ENCODE measurements around the gene NFASC.

DNA sequence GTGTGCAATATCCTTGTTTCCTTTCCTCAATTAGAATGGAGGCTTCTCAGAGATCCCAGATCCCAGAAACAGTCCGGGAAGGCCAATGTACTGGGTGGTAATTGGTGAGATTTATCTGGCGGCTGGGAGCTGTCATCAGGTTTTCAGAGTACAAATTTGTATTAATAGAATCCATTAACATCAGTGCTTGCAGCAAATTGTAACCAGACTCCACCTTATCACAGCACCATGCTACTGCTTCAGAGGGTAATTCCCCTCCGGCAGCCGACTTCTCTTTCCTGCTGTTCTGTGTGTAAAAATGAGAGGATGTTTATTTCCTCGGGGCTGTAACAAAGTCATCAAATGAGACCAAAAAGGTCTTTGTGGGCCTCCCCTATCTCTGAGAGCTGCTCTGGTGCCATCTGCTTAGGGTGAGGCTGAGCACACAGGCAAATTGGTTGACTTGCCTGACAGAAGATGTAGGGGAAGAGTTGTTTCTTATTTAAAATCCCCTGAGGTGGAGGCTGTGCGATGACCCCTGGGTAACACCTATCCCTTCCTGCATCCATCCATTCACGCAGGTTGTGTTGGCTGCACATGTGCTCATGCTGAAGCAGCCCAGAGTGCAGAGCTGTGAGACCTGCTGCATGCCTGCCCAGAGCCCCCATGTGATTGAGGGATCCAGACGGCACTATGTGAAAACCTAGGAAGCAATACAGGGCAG lies 19.2 kb downstream of the NFASC start:
- TF ChIP-seq POLR2AphosphoS5 (IDR thresholded peaks at IDR 0.05; ENCODE audit: low read depth, low read length) (no peak), POLR2A (IDR thresholded peaks at IDR 0.05; ENCODE audit: low read depth, low read length) (no peak), POU2F2 (IDR thresholded peaks at IDR 0.05; ENCODE audit: low read depth, low read length) (no peak), TAF1 (IDR thresholded peaks at IDR 0.05; ENCODE audit: low read depth, low read length) (no peak)
